ENCODE data around the gene ZNF639.

ZNF639 gene

GRCh38 chr3:179318876-179319275 lies 4.0 kb upstream of the ZNF639 start:
- H3K9me3 ChIP-seq, result no peaks in the 10 kb centered on the region
- no peak for DNase-seq
- intact Hi-C loops (cut with DNase I; ENCODE audit: low total_unique reads), result loop anchor here (5.0 kb wide), 2 partner anchors 217 to 302 kb away; no protein-coding TSS in a partner anchor
- no peak overlapping the region for H3K4me3 ChIP-seq
- H3K36me3 ChIP-seq, result peaks cover 0 to 4% (median 0%) of the 10 kb centered on the region in 3 donors
- H3K4me1 ChIP-seq, result peaks cover 0 to 5% (median 4%) of the 10 kb centered on the region in 4 donors
- no peak overlapping the region for H3K27ac ChIP-seq
- no peaks in the 10 kb centered on the region for H3K27me3 ChIP-seq
- no peak for TF ChIP-seq CTCF (IDR thresholded peaks at IDR 0.05)

- peak overlapping the region; percentile 88 to 91 for H3K4me3 ChIP-seq
- peak; percentile 25 to 48 for TF ChIP-seq CTCF (IDR thresholded peaks at IDR 0.05)
- intact Hi-C loops (cut with DNase I; ENCODE audit: low total_unique reads), result loop anchor here (2.0 kb wide), 1 partner anchor 173 kb away; the partner anchor contains the start of gene PIK3CA
Observed at GRCh38 chr3:179321668-179322285, 1.1 kb upstream of the ZNF639 start.

GRCh38 chr3:179323197-179324110 lies 623 bp downstream of the ZNF639 start:
- Histone ChIP-seq H3K4me1 (peaks cover 0 to 35% (median 26%) of the 10 kb centered on the region in 4 donors), H3K4me3 (peak overlapping the region; percentile 88 to 91), H3K36me3 (peaks cover 2 to 8% (median 2%) of the 10 kb centered on the region in 3 donors), H3K27me3 (no peaks in the 10 kb centered on the region), H3K9me3 (no peaks in the 10 kb centered on the region), H3K27ac (peak overlapping the region; percentile 99)
- intact Hi-C loops (cut with DNase I; ENCODE audit: low total_unique reads), result loop anchor here (2.0 kb wide), 1 partner anchor 175 kb away; the partner anchor contains the start of gene PIK3CA
- DNase-seq, result peak; percentile 81 to 90
- no peak for TF ChIP-seq CTCF (IDR thresholded peaks at IDR 0.05)

More at GRCh38 chr3:179321668-179322285, 1.1 kb upstream of the ZNF639 start:
- no peaks in the 10 kb centered on the region for H3K27me3 ChIP-seq
- H3K36me3 ChIP-seq, result peaks cover 0 to 4% (median 0%) of the 10 kb centered on the region in 3 donors
- H3K9me3 ChIP-seq, result no peaks in the 10 kb centered on the region
- H3K4me1 ChIP-seq, result peaks cover 0 to 28% (median 24%) of the 10 kb centered on the region in 4 donors
- DNase-seq, result peak in 1 of 2 donors; percentile 43
- peak overlapping the region; percentile 99 for H3K27ac ChIP-seq

- Histone ChIP-seq H3K9me3 (no peaks in the 10 kb centered on the region), H3K27ac (peak overlapping the region; percentile 99), H3K4me3 (peak overlapping the region; percentile 88 to 91), H3K27me3 (no peaks in the 10 kb centered on the region), H3K36me3 (peaks cover 9 to 16% (median 10%) of the 10 kb centered on the region in 3 donors), H3K4me1 (peaks cover 0 to 35% (median 26%) of the 10 kb centered on the region in 4 donors)
- intact Hi-C loops (cut with DNase I; ENCODE audit: low total_unique reads), result no loop called here
- DNase-seq, result no peak
- no peak for TF ChIP-seq CTCF (IDR thresholded peaks at IDR 0.05)
Observed at GRCh38 chr3:179324270-179324754, 1.5 kb downstream of the ZNF639 start.

GRCh38 chr3:179330438-179330837 lies 7.6 kb downstream of the ZNF639 start:
- DNase-seq, result no peak
- Histone ChIP-seq H3K4me1 (peaks cover 0 to 16% (median 6%) of the 10 kb centered on the region in 4 donors), H3K9me3 (no peaks in the 10 kb centered on the region), H3K4me3 (no peak overlapping the region), H3K27me3 (no peaks in the 10 kb centered on the region), H3K36me3 (peaks cover 49 to 73% (median 61%) of the 10 kb centered on the region in 3 donors), H3K27ac (no peak overlapping the region)
- intact Hi-C loops (cut with DNase I; ENCODE audit: low total_unique reads), result no loop called here
- no peak for TF ChIP-seq CTCF (IDR thresholded peaks at IDR 0.05)

Measured in tibial artery (tissue), 4 donors.